Measurements from ENCODE around the gene ISLR. TPM values are rescaled to one million over a fixed set of nuclear protein-coding genes. Genes with fewer than 3 reads are reported as not detected.

ISLR gene
- total and polyA plus RNA-seq, 4 donors, result 2.4 to 4.2 (median 3.5) TPM

GRCh38 chr15:74203914-74204431, 30.5 kb downstream of the ISLR start:
- no peak for DNase-seq (ENCODE audit: low spot score)
- Histone ChIP-seq H3K4me3 (ENCODE audit: low read depth in 1 of 3, low read length in 3 of 3) (no peak overlapping the region), H3K27ac (ENCODE audit: low read depth in 1 of 2, low read length in 2 of 2) (no peak overlapping the region), H3K9me3 (ENCODE audit: control insufficient read depth in 4 of 4, low read length in 3 of 4) (no peaks in the 10 kb centered on the region), H3K27me3 (ENCODE audit: control insufficient read depth in 4 of 4, insufficient read depth in 4 of 4, low read length in 3 of 4) (peaks cover 0 to 6% (median 3%) of the 10 kb centered on the region in 4 donors), H3K4me1 (ENCODE audit: control insufficient read depth in 4 of 4, insufficient read depth in 4 of 4, low read length in 3 of 4) (no peaks in the 10 kb centered on the region), H3K9ac (ENCODE audit: low read depth in 1 of 2, low read length in 2 of 2) (no peak overlapping the region), H3K36me3 (ENCODE audit: control insufficient read depth in 4 of 4, insufficient read depth in 3 of 4, low read depth in 1 of 4, low read length in 3 of 4) (no peaks in the 10 kb centered on the region)
- 55% methylated on average over 10 of the region's 10 CpGs for WGBS
- TF ChIP-seq REST (IDR thresholded peaks at IDR 0.05) (no peak), NR2F2 (IDR thresholded peaks at IDR 0.05) (no peak), RXRA (IDR thresholded peaks at IDR 0.05) (no peak), FOXA1 (IDR thresholded peaks at IDR 0.05) (no peak), EGR1 (IDR thresholded peaks at IDR 0.05; ENCODE audit: low read depth in 2 of 2) (no peak), RAD21 (IDR thresholded peaks at IDR 0.05) (no peak), GABPA (IDR thresholded peaks at IDR 0.05 in 1 of 2, conservative IDR thresholded peaks at IDR 0.05 in 1 of 2) (no peak), SP1 (IDR thresholded peaks at IDR 0.05) (no peak), JUND (IDR thresholded peaks at IDR 0.05) (no peak), MAX (IDR thresholded peaks at IDR 0.05) (no peak)

GRCh38 chr15:74205582-74205947, 32.1 kb downstream of the ISLR start:
- Histone ChIP-seq H3K9ac (ENCODE audit: low read depth in 1 of 2, low read length in 2 of 2) (no peak overlapping the region), H3K4me1 (ENCODE audit: control insufficient read depth in 4 of 4, insufficient read depth in 4 of 4, low read length in 3 of 4) (no peaks in the 10 kb centered on the region), H3K27me3 (ENCODE audit: control insufficient read depth in 4 of 4, insufficient read depth in 4 of 4, low read length in 3 of 4) (peaks cover 0 to 6% (median 3%) of the 10 kb centered on the region in 4 donors), H3K4me3 (ENCODE audit: low read depth in 1 of 3, low read length in 3 of 3) (no peak overlapping the region), H3K36me3 (ENCODE audit: control insufficient read depth in 4 of 4, insufficient read depth in 3 of 4, low read depth in 1 of 4, low read length in 3 of 4) (no peaks in the 10 kb centered on the region), H3K27ac (ENCODE audit: low read depth in 1 of 2, low read length in 2 of 2) (no peak overlapping the region), H3K9me3 (ENCODE audit: control insufficient read depth in 4 of 4, low read length in 3 of 4) (no peaks in the 10 kb centered on the region)
- WGBS, result 86% methylated on average over 4 of the region's 4 CpGs
- no peak for TF ChIP-seq REST (IDR thresholded peaks at IDR 0.05)
- no peak for TF ChIP-seq SP1 (IDR thresholded peaks at IDR 0.05)
- no peak for TF ChIP-seq TAF1 (conservative IDR thresholded peaks at IDR 0.05)
- no peak for TF ChIP-seq RXRA (IDR thresholded peaks at IDR 0.05)
- TF ChIP-seq RAD21 (IDR thresholded peaks at IDR 0.05), result no peak
- no peak for TF ChIP-seq ZBTB33 (IDR thresholded peaks at IDR 0.05)
- TF ChIP-seq MAX (IDR thresholded peaks at IDR 0.05), result no peak
- TF ChIP-seq EGR1 (IDR thresholded peaks at IDR 0.05; ENCODE audit: low read depth in 2 of 2), result no peak
- no peak for TF ChIP-seq JUND (IDR thresholded peaks at IDR 0.05)
- TF ChIP-seq ATF3 (IDR thresholded peaks at IDR 0.05), result no peak
- TF ChIP-seq YY1 (IDR thresholded peaks at IDR 0.05), result no peak
- TF ChIP-seq NR2F2 (IDR thresholded peaks at IDR 0.05), result no peak
- no peak for TF ChIP-seq FOXA1 (IDR thresholded peaks at IDR 0.05)
- TF ChIP-seq HNF4G (IDR thresholded peaks at IDR 0.05), result no peak
- TF ChIP-seq HNF4A (conservative IDR thresholded peaks at IDR 0.05), result no peak
- TF ChIP-seq FOXA2 (IDR thresholded peaks at IDR 0.05), result no peak
- no peak for TF ChIP-seq GABPA (IDR thresholded peaks at IDR 0.05 in 1 of 2, conservative IDR thresholded peaks at IDR 0.05 in 1 of 2)
- DNase-seq (ENCODE audit: low spot score), result no peak
